ENCODE results near the gene BCL11A.

GRCh38 chr2:60533101-60534051, 20.1 kb downstream of the BCL11A start:
- TF ChIP-seq EZH2 (IDR thresholded peaks at IDR 0.05; ENCODE audit: borderline replicate concordance, low read depth, low read length, poor library complexity, severe bottlenecking) (peak; percentile 58), CTCF (conservative IDR thresholded peaks at IDR 0.05; ENCODE audit: low read depth, low read length) (no peak)

All from A673 (cell line).